Uterus (tissue), 2 donors: ENCODE results near the gene STX10.

ENCODE experiments used
- CTCF ChIP-seq, 4 experiments: fragments of 200-600 bp in 2 of 4; fragments of 450-650 bp in 2 of 4; sonication (generic) in 2 of 4; IDR thresholded peaks; one replicate each; pipeline ENCODE4 v1.5.1; 2016 to 2019; ENCODE audit warnings: antibody characterized with exemption in 4 of 4, mild to moderate bottlenecking in 2 of 4, moderate library complexity in 1 of 4
- POLR2A ChIP-seq, 2 donors: fragments of 450-650 bp; IDR thresholded peaks; one replicate each; pipeline ENCODE4 v1.6.1; 2016; ENCODE audit warnings: antibody characterized with exemption in 2 of 2, mild to moderate bottlenecking in 1 of 2, moderate library complexity in 1 of 2

GRCh38 chr19:13159713-13160112 is 9.5 kb upstream of the STX10 start:
- TF ChIP-seq POLR2A (IDR thresholded peaks at IDR 0.05): no peak
- no peak for TF ChIP-seq CTCF (IDR thresholded peaks at IDR 0.05)
